CD4-positive, alpha-beta T cell treated with Interferon gamma for 1 hour (primary cell): Measurements from ENCODE around the gene KIF11.
A peak's percentile ranks its signal among the peaks of the same experiment; 100 is the strongest.
"Not testable (repeated sequence)": the region's sequence is repeated elsewhere in the genome, so short reads cannot be mapped to it uniquely, and the experiment has no call there.

Experiments
- DNase-seq: peaks from one replicate; pipeline ENCODE4 v3.0.0-alpha.2; 2020

Gene KIF11

DNA sequence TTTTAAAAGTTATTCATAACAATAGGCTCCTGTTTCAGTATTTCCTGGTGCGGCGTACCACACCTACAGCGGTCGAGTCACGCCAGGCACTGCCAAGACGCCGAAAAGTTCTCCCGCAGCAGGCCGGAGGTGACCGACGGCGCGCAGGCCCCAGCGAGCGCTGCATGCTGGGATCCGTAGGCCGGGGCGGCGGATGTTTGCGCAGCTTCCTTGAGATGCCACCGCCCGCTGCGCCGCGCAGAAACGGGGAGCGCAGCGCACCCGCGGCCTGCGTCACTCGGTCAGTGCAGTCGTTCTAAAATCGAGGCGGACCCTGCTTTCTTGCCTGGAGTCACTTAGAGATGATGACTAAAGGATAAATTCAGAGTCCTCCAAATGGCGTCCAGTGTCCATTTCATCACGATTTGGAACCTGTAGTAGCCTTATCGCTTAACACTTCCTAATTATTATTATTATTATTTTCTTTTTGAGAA lies 1.3 kb upstream of the KIF11 start:
- peak; percentile 93 for DNase-seq

DNA sequence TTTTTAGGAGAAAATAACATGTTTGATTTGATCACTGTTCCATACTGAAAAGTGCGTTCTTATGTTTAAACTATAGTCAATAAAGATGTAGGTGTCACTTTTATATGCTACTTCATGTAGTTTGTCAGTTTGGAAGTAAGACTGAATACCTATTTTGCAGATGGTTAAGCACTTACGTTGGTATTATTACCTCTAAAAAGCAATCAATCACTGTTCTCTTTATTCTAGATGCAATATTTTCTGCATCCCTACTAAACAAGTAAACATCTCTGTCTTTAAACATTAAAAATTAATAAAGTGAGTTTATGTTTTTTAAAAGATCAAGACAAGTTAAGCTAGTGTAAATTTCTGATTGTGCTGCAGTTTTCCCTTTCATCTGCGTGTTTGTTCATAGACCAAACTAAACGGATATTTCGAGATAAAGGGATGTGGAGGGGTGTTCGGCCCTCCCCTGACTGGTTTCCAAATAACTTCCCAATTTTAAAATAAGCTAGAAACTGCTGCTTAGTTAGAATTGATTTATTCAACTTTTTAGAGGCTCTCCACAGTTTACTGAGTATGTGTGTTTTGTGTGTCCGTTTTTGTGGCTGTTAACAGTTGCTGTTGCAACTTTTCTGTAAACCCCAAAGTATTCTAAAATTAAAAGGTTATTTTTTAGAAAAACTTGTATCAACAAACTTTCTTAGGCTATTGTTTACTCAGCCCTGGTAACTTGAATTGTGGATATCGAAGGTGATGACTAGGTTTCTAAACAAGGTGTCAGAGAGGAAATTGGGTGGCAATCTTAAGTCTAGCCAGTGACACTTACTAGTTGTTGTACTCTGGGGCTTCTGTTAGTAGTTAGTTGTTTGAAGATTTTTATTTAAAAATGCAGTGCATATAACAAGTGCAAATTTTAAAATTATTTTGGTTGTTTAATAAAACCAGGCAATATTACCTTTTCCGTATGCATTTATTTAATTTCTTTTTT lies 974 bp downstream of the KIF11 start:
- no peak for DNase-seq

DNA sequence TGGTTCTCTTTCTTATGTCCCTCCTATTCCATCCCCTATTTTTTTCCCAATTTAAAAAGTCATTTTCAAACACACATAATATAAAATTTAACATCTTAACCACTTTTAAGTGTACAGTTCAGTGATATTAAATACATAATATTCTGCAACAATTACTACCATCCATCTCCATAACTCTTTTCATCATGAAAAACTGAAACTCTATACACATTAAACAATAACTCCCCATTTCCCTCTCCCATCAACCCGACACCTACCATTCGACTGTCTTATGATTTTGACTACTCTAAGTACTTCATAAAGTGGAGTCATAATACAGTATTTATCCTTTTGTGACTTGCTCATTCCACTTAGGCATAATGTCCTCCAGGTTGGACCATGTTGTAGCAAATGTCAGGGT lies 2.6 kb downstream of the KIF11 start:
- DNase-seq: no peak

DNA sequence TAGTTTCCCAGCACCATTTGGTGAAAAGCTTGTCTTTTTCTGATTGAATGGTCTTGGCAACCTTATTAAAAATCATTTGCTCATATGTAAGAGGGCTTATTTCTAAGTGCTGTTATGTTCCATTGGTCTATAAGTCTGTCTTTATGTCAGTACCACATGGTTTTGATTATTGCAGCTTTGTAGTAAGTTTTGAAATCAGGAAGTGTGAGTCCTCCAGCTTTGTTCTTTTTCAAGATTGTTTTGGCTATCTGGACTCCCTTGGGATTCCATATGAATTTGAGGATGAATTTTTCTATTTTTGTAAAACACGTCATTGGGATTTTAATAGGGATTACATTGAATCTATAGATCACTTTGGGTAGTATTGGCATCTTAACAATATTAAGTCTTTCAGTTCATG lies 5.4 kb downstream of the KIF11 start:
- no peak for DNase-seq

DNA sequence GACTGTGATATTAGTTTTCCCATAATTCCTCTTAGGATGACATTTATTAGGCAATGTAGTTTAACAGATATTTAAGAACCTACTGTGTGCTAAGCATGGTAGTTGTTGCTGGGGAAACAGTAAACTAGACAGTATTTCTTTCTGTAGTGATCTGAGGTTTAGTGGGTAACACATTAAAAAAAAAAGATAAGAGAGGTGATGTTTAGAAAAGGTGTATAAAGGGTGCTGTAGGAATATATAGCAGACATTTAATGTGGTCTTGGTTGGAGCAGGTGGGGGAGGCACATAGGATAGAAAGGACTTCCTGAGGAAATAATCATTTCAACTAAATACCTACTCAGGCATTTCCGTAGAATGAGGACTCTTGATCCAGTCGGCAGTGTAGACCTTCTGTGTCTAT lies 11.9 kb downstream of the KIF11 start:
- DNase-seq: no peak

DNA sequence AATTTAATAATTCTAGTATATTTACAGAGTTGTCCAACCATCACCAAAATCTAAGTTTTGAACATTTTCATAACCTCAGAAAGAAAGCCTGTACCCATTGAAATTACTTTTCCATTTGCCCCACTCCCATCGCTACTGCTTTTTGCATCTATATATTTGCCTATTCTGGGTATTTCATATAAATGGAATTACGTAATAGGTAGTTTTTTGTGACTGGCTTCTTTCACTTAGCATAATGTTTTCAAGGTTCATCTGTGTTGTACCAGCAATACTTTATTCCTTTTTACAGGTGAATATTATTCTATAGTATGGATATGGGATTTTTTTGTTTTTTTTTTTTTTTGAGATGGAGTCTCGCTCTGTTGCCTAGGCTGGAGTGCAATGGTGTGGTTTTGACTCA lies 22.6 kb downstream of the KIF11 start:
- DNase-seq: no peak

DNA sequence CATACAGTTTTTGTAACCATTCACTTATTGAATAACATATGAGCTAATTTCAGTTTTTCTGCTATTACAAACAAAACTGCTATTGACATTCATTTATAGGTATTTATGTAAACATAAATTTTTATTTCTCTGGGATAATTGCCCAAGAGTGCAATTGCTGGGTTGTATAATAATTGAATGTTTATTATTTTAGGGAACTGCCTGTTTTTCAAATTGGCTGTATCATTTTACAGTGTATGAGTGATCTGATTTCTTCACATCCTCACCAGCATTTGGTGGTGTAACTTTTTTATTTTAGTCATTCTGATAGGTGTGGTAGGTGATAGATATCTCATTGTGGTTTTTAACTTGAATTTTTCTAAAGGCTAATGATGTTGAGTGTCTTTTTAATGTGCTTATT lies 26.4 kb downstream of the KIF11 start:
- DNase-seq: no peak

DNA sequence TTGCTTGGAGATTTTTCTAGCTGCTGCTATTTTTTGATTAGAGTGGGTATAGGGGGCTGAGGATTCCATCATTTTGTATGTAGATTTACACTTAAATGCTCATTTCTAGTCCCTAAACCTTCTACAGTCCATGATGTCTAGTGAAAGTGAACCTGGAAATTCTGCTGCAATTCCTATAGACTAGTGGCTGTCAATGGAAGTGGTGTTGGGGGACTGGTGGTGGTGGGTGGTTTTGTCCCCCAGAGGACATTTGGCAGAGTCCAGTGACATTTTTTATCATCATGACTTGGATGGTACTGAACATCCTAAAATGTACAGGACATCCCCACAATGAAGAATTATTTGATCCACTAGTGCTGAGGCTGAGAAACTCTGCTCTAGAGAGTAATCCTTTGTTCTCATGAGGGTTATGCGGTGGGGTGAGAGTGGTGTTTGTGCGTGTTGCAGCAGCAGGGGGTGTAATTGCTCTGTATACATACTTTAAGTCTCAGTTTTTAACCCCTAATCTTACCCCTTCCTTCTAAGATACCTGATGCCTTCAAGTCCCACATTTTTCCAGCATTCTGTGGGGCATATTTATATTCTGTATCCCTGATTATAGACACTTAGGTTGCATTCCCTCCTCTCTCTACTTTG lies 35.0 kb downstream of the KIF11 start:
- DNase-seq: no peak

DNA sequence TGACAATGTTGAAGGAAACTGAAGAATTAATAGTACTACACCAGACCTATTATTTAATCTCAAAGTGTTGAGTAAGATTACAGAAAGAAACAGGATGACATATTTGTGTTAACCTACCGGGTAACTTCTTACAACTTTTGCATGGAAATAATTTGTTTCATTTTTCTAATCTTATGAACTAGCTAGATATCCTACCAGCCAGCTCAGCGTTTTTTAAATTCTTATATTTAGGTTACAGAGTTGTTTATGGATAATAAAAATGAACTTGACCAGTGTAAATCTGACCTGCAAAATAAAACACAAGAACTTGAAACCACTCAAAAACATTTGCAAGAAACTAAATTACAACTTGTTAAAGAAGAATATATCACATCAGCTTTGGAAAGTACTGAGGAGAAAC lies 37.0 kb downstream of the KIF11 start:
- DNase-seq: no peak

DNA sequence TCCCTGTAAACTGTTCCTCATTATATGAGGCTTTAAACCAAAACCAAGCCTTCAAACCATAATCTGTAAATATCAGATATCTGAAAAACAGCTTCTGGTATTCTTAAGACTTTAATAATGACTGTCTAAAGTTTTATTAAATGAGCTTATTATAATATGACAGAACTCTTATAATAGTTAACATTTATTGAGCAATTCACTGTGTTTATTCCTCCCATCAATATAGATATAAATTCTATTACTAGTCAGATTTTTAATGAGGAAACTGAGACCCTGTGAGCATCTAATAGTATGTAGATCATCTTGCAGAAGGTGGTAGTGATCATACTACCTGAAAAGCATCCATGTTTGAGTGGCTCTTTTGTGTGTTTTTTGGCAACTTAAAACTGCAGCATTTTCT lies 45.1 kb downstream of the KIF11 start:
- no peak for DNase-seq

DNA sequence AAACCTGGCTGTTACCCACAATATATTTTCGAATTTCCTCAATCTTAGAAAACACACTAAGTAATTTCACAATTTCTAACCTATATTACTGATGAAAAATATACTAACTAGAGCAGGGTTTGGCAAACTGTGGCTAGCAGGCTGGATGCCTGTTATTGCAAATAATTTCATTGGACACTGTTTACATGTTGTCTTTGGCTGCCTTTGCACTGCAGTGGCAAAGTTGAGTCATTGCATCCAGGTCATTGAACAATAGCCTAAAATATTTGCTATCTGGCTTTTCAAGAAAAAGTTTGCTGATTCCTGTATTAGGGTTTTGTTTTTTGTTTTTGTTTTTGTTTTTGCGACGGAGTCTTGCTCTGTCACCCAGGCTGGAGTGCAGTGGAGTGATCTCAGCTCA lies 47.2 kb downstream of the KIF11 start:
- no peak for DNase-seq

DNA sequence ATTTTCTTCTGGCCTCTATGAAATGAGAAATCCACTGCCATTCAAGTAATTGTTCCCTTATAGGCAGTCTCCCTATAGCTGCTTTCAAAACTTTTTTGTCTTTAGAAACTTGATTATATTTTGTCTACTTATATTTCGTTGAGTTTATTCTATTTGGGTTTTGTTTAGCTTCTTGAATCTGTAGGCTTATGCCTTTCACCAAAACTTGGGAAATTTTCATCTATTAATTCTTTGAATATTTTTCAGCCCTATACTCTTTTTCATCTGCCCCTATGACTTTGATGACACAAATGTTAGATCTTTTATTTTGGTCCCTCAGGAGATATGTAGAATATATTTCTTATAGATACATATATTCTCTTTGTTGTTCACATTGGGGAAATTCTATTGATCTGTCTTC lies 48.6 kb downstream of the KIF11 start:
- no peak for DNase-seq

DNA sequence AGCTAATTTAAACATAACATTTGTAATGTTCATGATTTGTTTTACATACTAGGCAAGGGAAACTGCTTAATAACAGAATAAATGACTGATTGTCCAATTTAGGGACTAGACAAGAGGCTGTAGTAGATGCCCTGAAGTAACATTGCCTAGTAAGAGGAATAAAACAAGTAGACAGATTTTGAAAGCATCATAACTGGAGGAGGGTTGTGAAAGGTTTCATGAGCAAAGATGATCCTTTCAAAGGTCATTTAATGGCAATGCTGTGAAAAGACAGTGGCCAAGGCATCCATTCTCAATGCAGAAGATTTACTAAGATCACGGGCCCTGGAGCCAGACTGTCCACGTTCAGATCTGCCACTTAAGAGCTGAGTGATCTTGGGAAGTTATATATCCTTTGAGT lies 52.0 kb downstream of the KIF11 start:
- no peak for DNase-seq

DNA sequence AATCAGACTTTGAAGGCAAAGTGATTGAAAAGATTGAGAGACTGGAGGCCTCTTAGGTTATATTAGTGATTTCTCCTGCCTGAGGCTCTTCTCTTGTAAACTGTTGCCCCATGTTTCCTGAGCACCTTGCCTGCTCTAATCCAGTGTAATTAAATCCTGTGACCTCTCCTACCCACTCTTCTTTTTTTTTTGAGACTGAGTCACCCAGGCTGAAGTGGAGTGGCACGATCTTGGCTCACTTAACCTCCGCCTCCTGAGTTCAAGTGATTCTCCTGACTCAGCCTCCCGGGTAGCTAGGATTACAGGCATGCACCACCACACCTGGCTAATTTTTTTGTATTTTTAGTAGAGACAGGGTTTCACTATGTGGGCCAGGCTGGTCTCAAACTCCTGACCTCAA lies 57.9 kb downstream of the KIF11 start:
- not testable (repeated sequence) for DNase-seq

DNA sequence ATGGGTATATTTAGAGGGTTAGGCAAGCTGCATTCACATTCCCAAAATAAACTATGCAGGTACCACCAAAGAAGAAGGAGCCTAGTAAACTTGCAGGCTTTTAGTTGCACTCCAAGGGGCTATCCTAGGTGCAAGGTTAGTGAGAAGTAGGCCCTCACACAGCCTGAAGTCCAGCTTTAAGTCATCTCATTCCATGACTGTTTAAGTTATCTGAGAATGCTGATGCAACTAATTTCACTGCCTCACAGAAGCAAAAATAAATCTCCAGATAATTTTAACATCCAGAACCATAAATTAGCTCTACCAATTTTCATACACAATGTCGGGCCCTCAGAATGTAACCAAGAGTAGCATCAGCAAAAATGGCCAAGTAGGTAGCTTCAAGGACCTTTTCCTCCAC lies 62.5 kb downstream of the KIF11 start:
- DNase-seq: no peak

DNA sequence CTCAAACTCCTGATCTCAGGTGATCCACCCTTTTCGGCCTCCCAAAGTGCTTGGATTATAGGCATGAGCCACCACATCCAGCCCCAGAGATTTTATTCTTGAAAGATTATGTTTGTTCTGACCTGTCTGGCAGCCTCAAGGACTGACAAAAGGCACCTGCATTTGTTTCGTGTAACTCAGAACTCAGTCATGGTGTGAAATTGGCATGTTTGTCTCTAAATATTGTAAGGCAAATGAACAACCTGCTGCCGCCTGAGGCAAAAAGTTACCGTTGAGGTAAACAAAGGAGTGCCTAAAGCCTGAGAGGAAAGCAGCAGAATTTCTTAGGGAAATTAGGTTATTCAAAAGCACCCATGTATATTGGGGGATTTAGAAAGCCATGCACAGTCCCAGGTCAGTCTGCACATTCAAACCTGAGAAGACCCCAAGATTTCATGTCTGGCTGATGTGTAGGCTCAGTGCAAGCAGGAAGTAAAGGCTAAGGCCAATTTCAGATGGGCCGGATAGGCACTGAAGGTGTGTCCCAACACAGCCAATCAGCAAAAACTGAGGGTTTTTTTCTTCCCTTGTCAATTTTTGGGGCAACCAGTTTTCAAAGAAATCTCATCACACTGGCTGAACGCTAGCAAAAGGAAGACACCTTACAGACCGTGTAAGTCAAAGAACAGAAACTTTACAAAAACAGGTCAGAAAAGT lies 63.5 kb downstream of the KIF11 start:
- DNase-seq: no peak

DNA sequence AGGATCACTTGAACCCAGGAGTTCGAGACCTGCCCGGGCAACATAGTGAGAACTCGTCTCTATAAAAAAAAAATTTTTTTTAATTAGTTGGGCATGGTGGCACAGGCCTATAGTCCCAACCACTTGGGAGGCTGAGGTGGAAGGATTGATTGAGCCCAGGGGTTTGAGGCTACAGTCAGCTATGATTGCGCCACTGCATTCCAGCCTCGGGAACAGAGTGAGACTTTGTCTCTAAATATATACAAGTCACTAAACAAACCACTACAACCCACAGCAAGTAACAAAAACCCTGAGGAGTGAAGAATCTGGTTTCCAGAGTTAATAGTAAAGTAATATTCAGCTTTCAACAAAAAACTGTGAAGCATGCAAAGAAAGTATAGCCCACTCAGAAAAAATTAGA lies 64.1 kb downstream of the KIF11 start:
- no peak for DNase-seq

DNA sequence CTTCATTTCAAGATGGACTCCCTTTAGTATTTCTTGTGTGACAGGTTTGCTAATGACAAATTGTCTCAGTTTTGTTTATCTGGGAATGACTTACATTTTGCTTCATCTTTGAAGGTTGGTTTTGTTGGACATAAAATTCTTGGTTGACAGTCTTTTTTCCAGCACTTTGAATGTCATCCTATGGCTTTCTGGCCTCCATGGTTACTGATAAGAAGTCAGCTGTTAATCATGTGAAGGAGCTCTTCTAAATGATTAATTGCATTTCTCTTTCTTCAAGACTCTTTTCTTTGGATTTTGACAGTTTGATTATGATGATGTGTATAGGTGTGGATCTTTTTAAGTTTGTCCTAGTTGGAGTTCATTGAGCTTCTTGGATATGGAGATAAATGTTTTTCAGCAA lies 69.9 kb downstream of the KIF11 start:
- no peak for DNase-seq

DNA sequence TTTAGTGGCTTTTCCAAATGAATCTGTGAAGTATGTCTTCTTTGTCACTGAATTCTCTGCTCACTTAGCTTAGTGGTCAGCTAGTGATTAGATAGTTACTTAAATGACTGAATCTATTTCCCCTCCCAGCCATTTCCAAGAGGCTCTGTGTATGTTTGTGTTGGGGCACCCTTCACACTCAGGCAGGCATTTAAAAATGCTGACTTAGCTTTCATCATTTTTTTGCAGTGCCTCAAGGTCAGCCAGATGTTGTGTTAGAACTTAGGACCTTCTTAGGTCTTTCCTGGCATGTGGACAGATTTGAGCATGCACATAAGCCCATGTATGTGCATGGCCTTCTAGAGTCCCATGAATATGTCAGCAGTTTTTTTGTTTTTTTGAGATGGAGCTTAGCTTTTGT lies 71.4 kb downstream of the KIF11 start:
- DNase-seq: no peak

DNA sequence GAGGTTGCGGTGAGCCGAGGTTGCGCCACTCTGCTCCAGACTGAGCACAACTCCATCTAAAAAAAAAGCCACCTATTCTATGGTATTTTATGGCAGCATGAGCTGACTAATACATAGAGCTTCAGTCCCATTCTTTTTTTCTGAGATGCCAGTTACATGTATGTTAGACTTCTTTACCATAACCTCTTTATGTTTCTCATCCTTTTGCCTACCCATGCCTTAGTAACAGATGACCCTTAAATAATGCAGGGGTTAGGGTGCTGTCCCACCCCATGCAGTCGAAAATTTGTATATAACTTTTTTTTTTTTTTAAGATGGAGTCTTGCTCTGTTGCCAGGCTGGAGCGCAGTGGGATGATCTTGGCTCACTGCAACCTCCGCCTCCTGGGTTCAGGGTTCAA lies 74.1 kb downstream of the KIF11 start:
- DNase-seq: no peak

DNA sequence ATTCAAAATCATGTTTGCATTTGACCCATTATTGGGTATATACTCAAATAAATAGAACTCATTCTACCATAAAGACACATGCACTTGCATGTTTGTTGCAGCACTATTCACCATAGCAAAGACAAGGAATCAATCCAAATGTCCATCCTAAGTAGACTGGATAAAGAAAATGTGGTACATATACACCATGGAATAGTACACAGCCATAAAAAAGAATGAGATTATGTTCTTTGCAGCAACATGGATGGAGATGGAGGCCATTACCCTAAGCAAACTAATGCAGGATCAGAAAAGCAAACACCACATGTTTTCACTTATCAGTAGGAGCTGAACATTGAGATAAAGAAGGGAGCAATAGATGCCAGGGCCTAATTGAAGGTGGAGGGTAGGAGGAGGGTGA lies 84.8 kb downstream of the KIF11 start:
- no peak for DNase-seq

DNA sequence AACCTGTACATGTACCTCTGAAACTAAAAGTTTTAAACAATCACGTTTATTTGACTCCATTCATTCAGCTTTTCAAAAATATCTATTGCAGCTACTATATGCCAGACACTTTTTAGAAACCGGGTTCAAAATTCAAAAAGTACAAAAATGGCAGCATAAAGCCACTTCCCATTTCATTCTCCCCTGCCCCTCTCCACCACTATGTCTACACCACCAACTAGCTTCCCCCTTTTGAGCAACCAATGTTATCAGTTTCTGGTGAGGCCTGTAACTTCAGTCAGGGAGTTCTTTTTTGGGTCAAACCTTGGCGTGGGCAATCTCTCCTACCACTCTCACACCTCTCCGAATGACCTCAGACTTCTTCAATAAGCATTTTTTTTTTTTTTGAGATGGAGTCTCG lies 85.3 kb downstream of the KIF11 start:
- DNase-seq: no peak

DNA sequence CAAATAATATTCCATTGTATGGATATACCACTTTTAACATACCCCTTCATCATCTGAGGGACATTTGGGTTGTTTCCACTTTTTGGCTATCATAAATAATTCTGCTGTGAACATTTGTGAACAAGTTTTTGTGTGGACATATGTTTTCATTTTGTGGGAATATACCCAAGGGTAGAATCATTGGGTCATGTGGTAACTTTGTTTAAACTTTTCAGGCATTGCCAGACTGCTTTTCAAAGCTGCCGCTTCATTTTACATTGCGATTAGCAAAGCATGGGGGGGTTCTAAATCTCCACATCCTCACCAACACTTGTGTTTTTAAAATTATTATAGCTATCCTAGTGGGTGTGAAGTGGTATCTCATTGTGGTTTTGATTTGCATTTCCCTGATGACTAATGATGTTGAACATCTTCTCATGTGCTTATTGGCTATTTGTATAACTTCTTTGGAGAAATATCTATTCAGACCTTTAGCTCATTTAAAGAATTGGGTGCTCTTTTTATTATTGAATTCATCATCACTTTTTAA lies 88.4 kb downstream of the KIF11 start:
- DNase-seq: no peak

DNA sequence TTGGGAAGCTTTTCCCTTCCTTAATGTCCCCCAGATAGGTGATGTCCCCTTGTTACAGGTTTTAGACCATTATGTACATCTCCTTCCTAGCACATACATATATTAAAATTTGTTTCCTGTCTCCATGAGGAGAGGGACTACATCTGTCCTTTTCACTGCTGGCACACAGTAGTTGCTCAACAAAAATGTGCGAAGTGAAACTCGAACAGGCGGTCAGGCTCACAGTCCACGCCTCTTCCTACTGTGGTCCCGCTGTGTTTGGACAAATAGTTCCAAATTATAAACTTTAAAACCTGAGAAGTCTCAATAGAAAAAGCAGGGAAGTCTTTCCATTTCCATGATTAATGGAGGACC lies 95.6 kb downstream of the KIF11 start:
- no peak for DNase-seq
